ENCODE data around the gene TMEM30B. TPM values are rescaled to one million over a fixed set of nuclear protein-coding genes. Genes with fewer than 3 reads are reported as not detected.

TMEM30B gene, protein sequence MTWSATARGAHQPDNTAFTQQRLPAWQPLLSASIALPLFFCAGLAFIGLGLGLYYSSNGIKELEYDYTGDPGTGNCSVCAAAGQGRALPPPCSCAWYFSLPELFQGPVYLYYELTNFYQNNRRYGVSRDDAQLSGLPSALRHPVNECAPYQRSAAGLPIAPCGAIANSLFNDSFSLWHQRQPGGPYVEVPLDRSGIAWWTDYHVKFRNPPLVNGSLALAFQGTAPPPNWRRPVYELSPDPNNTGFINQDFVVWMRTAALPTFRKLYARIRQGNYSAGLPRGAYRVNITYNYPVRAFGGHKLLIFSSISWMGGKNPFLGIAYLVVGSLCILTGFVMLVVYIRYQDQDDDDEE
- total RNA-seq = 10 to 100 TPM; 57.1 to 98.5 TPM

DNA sequence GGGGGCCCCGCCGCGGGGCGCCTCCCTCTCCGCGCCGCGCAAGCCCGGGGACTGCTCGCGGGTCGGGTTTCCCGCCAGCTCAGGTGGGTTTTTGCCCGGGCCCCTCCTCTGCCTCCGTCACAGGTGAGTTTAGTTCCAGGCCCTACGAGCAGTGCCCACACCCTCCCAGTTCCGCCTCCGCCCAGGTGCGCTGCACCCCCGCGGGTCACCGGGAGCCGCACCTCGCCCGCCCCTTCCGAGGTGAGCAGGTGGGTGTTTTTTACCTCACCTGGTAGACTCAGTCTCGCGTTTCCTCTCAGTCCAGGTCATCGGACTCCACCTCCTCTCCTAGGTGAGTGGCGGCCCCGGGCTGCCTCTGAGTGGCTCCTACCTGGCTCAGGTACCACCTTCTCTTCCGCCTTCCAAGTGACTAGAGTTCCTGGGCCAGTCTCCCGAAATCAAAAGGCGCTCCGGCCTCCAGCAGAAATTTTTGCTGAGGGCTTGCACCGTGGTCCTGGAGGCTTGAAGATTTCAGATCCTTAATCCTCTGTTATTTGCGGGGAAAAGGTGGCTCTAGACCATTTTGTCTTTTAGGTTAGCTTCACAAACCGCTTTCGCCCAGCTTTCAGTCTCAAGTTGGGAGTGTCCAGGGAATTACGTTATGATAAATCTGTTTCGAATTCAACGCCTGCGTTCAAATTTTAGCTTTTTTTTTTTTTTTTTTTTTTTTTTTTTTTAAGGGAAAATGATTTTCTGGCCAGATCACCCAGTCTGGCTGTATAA is at the start of gene TMEM30B:
TSS of gene TMEM30B (minus strand) at position 153 of the 762 bp plus-strand sequence. CDS start 191 bp downstream, outside the sequence.
- TF ChIP-seq POLR2A (IDR thresholded peaks at IDR 0.05) (peak; percentile 80), POLR2AphosphoS5 (IDR thresholded peaks at IDR 0.05) (peak; percentile 86)
- TF ChIP-seq, protein P1, sequence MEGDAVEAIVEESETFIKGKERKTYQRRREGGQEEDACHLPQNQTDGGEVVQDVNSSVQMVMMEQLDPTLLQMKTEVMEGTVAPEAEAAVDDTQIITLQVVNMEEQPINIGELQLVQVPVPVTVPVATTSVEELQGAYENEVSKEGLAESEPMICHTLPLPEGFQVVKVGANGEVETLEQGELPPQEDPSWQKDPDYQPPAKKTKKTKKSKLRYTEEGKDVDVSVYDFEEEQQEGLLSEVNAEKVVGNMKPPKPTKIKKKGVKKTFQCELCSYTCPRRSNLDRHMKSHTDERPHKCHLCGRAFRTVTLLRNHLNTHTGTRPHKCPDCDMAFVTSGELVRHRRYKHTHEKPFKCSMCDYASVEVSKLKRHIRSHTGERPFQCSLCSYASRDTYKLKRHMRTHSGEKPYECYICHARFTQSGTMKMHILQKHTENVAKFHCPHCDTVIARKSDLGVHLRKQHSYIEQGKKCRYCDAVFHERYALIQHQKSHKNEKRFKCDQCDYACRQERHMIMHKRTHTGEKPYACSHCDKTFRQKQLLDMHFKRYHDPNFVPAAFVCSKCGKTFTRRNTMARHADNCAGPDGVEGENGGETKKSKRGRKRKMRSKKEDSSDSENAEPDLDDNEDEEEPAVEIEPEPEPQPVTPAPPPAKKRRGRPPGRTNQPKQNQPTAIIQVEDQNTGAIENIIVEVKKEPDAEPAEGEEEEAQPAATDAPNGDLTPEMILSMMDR (IDR thresholded peaks at IDR 0.05) = no peak
- no peaks in the 10 kb centered on the region for H3K36me3 ChIP-seq
- peak within 1 kb of the TSS; percentile 97 to 98 for H3K27ac ChIP-seq
- intact Hi-C loops (cut with DNase I) = no loop called here
- no peaks in the 10 kb centered on the region for H3K4me1 ChIP-seq (replicated peaks)
- 19% methylated on average over 36 of the region's 43 CpGs for WGBS
- H3K9me3 ChIP-seq = no peaks in the 10 kb centered on the region
- no peaks in the 10 kb centered on the region for H3K27me3 ChIP-seq (replicated peaks; ENCODE audit: insufficient read depth)
- H3K4me3 ChIP-seq = peak within 1 kb of the TSS; percentile 59 to 75
- peak; percentile 92 for DNase-seq (ENCODE audit: low spot score)

DNA sequence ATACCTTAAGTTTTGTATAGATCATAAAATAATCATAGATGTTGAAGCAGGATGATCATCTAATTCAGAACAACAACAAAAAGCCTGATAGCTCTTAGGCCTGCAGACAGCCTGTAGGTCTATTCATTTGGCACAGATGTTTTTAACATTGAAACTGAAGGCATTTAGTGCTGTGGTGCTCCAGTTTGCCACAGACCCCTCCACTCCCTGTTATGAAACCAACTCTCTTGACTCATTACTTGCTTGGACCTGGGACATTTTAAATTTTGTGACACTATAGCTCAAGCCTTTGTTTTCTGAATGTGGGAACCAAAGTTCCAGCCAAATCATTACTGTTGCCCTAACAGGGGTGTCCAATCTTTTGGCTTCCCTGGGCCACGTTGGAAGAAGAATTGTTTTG is 49.4 kb upstream of the TMEM30B start:
- no peak for DNase-seq (ENCODE audit: low spot score)
- Histone ChIP-seq H3K36me3 (no peaks in the 10 kb centered on the region), H3K4me3 (no peak overlapping the region), H3K27ac (no peak overlapping the region), H3K9me3 (no peaks in the 10 kb centered on the region), H3K27me3 (replicated peaks; ENCODE audit: insufficient read depth) (no peaks in the 10 kb centered on the region), H3K4me1 (replicated peaks) (no peaks in the 10 kb centered on the region)
- TF ChIP-seq POLR2AphosphoS5 (IDR thresholded peaks at IDR 0.05) (no peak), POLR2A (IDR thresholded peaks at IDR 0.05) (no peak)
- 75% methylated on average over 1 of the region's 1 CpG for WGBS
- intact Hi-C loops (cut with DNase I) = no loop called here

DNA sequence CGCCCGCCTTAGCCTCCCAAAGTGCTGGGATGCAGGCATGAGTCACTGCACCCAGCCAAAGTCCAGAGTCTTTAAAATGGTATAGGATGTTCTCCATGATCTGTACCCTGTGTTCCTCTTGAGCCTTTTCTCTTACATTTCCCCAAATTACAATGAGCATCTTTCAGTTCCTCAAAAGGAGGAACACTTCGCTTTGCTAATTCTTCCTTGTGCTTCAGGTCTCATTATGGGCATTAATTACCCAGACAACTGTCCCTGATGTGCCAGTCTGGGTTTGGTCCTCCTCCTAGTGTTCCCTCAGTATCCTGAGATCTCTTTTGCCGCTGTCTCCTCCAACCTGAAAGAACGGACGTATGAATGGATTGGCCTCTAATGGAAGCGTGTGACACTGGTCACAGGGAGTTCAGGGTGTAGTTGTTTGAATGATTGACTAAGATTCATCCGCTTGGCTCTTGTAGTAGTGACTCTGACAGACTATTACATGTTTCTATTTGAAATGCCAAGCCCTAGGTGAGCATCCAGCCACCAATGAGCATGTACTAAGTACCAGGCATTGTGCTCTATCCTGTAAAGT is 48.4 kb upstream of the TMEM30B start:
- 93% methylated on average over 8 of the region's 8 CpGs for WGBS
- DNase-seq (ENCODE audit: low spot score) = no peak
- intact Hi-C loops (cut with DNase I) = no loop called here
- Histone ChIP-seq H3K27me3 (replicated peaks; ENCODE audit: insufficient read depth) (no peaks in the 10 kb centered on the region), H3K27ac (peak overlapping the region in 1 of 2 donors; percentile 8), H3K4me3 (no peak overlapping the region), H3K4me1 (replicated peaks) (no peaks in the 10 kb centered on the region), H3K9me3 (no peaks in the 10 kb centered on the region), H3K36me3 (no peaks in the 10 kb centered on the region)
- TF ChIP-seq, protein P1 (IDR thresholded peaks at IDR 0.05) = no peak
- TF ChIP-seq POLR2AphosphoS5 (IDR thresholded peaks at IDR 0.05) (no peak), POLR2A (IDR thresholded peaks at IDR 0.05) (no peak)

DNA sequence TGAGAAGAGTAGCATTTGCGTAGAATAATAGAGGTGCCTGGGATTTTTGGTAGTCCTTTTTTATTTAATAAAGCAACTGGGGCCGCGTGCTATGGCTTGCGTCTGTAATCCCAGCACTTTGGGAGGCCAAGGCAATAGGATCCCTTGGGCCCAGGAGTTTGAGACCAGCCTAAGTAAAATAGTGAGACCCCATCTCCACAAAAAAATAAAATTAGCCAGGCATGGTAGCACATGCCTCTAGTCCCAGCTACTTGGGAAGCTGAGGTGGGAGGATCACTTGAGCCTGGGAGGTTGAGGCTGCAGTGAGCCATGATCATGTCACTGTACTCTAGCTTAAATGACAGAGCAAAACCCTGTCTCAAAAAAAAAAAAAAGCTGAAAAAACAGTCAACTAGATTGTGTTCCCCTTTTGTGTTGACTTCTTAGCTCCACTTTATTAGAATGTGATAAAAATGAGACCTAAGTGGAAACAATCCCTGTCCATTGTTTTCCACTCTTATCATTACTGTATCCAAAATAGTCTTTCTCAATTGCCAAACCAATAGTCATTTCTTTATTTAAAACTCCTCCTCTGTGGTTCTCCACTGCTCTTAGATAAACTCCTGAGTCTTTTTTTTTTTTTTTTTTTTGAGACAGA is 47.6 kb upstream of the TMEM30B start:
- H3K9me3 ChIP-seq = no peaks in the 10 kb centered on the region
- H3K4me1 ChIP-seq (replicated peaks) = no peaks in the 10 kb centered on the region
- H3K27me3 ChIP-seq (replicated peaks; ENCODE audit: insufficient read depth) = no peaks in the 10 kb centered on the region
- 91% methylated on average over 4 of the region's 4 CpGs for WGBS
- no peak overlapping the region for H3K27ac ChIP-seq
- intact Hi-C loops (cut with DNase I) = no loop called here
- TF ChIP-seq POLR2AphosphoS5 (IDR thresholded peaks at IDR 0.05) = no peak
- no peak for TF ChIP-seq POLR2A (IDR thresholded peaks at IDR 0.05)
- TF ChIP-seq, protein P1 (IDR thresholded peaks at IDR 0.05) = no peak
- H3K36me3 ChIP-seq = no peaks in the 10 kb centered on the region
- DNase-seq (ENCODE audit: low spot score) = no peak
- no peak overlapping the region for H3K4me3 ChIP-seq

DNA sequence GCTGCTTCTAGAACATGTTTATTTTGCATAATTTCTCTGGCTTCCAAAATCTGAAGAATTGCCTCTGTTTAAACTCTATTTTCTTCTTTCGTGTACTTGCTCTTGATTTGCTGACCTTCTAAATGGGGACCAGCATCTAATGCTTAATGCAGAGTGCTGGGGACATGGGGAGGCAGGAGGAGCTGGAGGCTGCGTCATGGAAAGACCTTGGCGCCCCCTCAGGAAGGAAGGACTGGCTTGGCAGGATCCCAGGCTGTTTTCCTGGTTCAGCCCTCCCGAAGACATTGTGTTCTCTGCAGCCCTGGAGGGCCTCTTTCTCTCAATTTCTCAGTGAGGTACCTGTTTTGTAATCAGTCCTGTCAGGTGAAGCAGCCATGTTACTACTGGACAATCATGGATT is 45.7 kb upstream of the TMEM30B start:
- Histone ChIP-seq H3K4me1 (replicated peaks) (no peaks in the 10 kb centered on the region), H3K27me3 (replicated peaks; ENCODE audit: insufficient read depth) (no peaks in the 10 kb centered on the region), H3K9me3 (no peaks in the 10 kb centered on the region), H3K27ac (peak overlapping the region; percentile 36 to 49), H3K4me3 (no peak overlapping the region), H3K36me3 (no peaks in the 10 kb centered on the region)
- TF ChIP-seq, protein P1 (IDR thresholded peaks at IDR 0.05) = no peak
- TF ChIP-seq POLR2AphosphoS5 (IDR thresholded peaks at IDR 0.05) = peak; percentile 55
- 27% methylated on average over 4 of the region's 4 CpGs for WGBS
- intact Hi-C loops (cut with DNase I) = no loop called here
- DNase-seq (ENCODE audit: low spot score) = peak; percentile 34

Data from prostate gland (tissue), 2 donors.